HG02678 (cell line): ENCODE results near the gene SYNGR3.
"Not testable (repeated sequence)": the region's sequence is repeated elsewhere in the genome, so short reads cannot be mapped to it uniquely, and the experiment has no call there.

Experiments used
- ATAC-seq: cut with Tn5 transposase; IDR thresholded peaks from one replicate; pipeline ENCODE4 v1.9.1; 2021; ENCODE audit warnings: mild to moderate bottlenecking, moderate library complexity; ENCODE audit not compliant: unreplicated experiment

Gene SYNGR3

GRCh38 chr16:2026461-2027023 is 36.8 kb downstream of the SYNGR3 start, which contains the start of gene NHERF2:
Gene NHERF2 (plus strand): TSS chr16:2026902. CDS start chr16:2027006, 104 bp downstream.
- ATAC-seq = no peak

- ATAC-seq = no peak
These were observed 37.5 kb downstream of the SYNGR3 start for GRCh38 chr16:2027024-2028010.

- no peak for ATAC-seq
These were observed 38.4 kb downstream of the SYNGR3 start for GRCh38 chr16:2028146-2028545.

GRCh38 chr16:2028620-2029220 is 39.0 kb downstream of the SYNGR3 start:
- ATAC-seq = no peak

GRCh38 chr16:2029350-2029749 is 39.6 kb downstream of the SYNGR3 start:
- ATAC-seq = no peak

- ATAC-seq = no peak
These were observed 40.3 kb downstream of the SYNGR3 start for GRCh38 chr16:2030036-2030435.

GRCh38 chr16:2031081-2031577 is 41.4 kb downstream of the SYNGR3 start:
- no peak for ATAC-seq

- ATAC-seq = no peak
These were observed 42.7 kb downstream of the SYNGR3 start for GRCh38 chr16:2032285-2033056.

GRCh38 chr16:2033057-2033908 is 43.5 kb downstream of the SYNGR3 start:
- ATAC-seq = no peak

- not testable (repeated sequence) for ATAC-seq
These were observed 44.3 kb downstream of the SYNGR3 start for GRCh38 chr16:2033909-2034695.

GRCh38 chr16:2034696-2035430 is 45.1 kb downstream of the SYNGR3 start:
- no peak for ATAC-seq

GRCh38 chr16:2035431-2036199 is 45.8 kb downstream of the SYNGR3 start:
- ATAC-seq = no peak

- no peak for ATAC-seq
These were observed 46.6 kb downstream of the SYNGR3 start for GRCh38 chr16:2036200-2036966.

GRCh38 chr16:2037115-2037514 is 47.3 kb downstream of the SYNGR3 start:
- ATAC-seq = no peak

GRCh38 chr16:2037647-2038381 is 48.0 kb downstream of the SYNGR3 start:
- no peak for ATAC-seq
